ENCODE results near the gene MEIOC. TPM values are rescaled to one million over a fixed set of nuclear protein-coding genes. Genes with fewer than 3 reads are reported as not detected.
"Not testable (repeated sequence)": the region's sequence is repeated elsewhere in the genome, so short reads cannot be mapped to it uniquely, and the experiment has no call there.

MEIOC gene
- total and polyA plus RNA-seq, 3 experiments from 2014 or later = 0.09 to 0.31 (median 0.16) TPM

GRCh38 chr17:44623070-44623725 is 33.1 kb upstream of the MEIOC start:
- Mint-ChIP-seq H3K36me3 (no peaks in the 10 kb centered on the region), H3K27me3 (peaks cover 7 to 37% of the 10 kb centered on the region in 2 donors), H3K4me1 (no peaks in the 10 kb centered on the region), H3K9me3 (no peaks in the 10 kb centered on the region), H3K27ac (no peak overlapping the region), H3K4me3 (no peak overlapping the region)
- no peak for DNase-seq
- Histone ChIP-seq H3K4me1 (ENCODE audit: insufficient read depth, low read length) (no peaks in the 10 kb centered on the region), H3K36me3 (ENCODE audit: insufficient read depth, low read length) (no peaks in the 10 kb centered on the region), H3K27me3 (ENCODE audit: insufficient read depth, low read length, poor library complexity, severe bottlenecking) (no peaks in the 10 kb centered on the region), H3K27ac (ENCODE audit: low read depth, low read length) (no peak overlapping the region), H3K4me3 (ENCODE audit: low read length) (no peak overlapping the region), H3K9me3 (ENCODE audit: low read length) (no peaks in the 10 kb centered on the region)
- ChIA-PET POLR2A (no interaction called here), CTCF (no interaction called here)

GRCh38 chr17:44627513-44628242 is 28.6 kb upstream of the MEIOC start:
- no peaks in the 10 kb centered on the region for H3K36me3 Mint-ChIP-seq
- no peaks in the 10 kb centered on the region for H3K9me3 ChIP-seq (ENCODE audit: low read length)
- H3K4me1 ChIP-seq (ENCODE audit: insufficient read depth, low read length) = no peaks in the 10 kb centered on the region
- peaks cover 9 to 36% of the 10 kb centered on the region in 2 donors for H3K27me3 Mint-ChIP-seq
- DNase-seq = no peak
- H3K27me3 ChIP-seq (ENCODE audit: insufficient read depth, low read length, poor library complexity, severe bottlenecking) = no peaks in the 10 kb centered on the region
- H3K27ac Mint-ChIP-seq = no peak overlapping the region
- POLR2A ChIA-PET = no interaction called here
- H3K4me3 ChIP-seq (ENCODE audit: low read length) = no peak overlapping the region
- H3K27ac ChIP-seq (ENCODE audit: low read depth, low read length) = no peak overlapping the region
- H3K4me3 Mint-ChIP-seq = no peak overlapping the region
- H3K4me1 Mint-ChIP-seq = no peaks in the 10 kb centered on the region
- H3K9me3 Mint-ChIP-seq = no peaks in the 10 kb centered on the region
- CTCF ChIA-PET = no interaction called here
- H3K36me3 ChIP-seq (ENCODE audit: insufficient read depth, low read length) = no peaks in the 10 kb centered on the region

- Mint-ChIP-seq H3K4me3 (no peak overlapping the region), H3K9me3 (no peaks in the 10 kb centered on the region), H3K27me3 (peaks cover 11 to 40% of the 10 kb centered on the region in 2 donors), H3K36me3 (no peaks in the 10 kb centered on the region), H3K4me1 (no peaks in the 10 kb centered on the region), H3K27ac (no peak overlapping the region)
- H3K4me1 ChIP-seq (ENCODE audit: insufficient read depth, low read length) = no peaks in the 10 kb centered on the region
- CTCF ChIA-PET = no interaction called here
- no peaks in the 10 kb centered on the region for H3K9me3 ChIP-seq (ENCODE audit: low read length)
- no peaks in the 10 kb centered on the region for H3K36me3 ChIP-seq (ENCODE audit: insufficient read depth, low read length)
- POLR2A ChIA-PET = no interaction called here
- no peak overlapping the region for H3K4me3 ChIP-seq (ENCODE audit: low read length)
- no peak for DNase-seq
- H3K27me3 ChIP-seq (ENCODE audit: insufficient read depth, low read length, poor library complexity, severe bottlenecking) = no peaks in the 10 kb centered on the region
- no peak overlapping the region for H3K27ac ChIP-seq (ENCODE audit: low read depth, low read length)
These were observed 27.8 kb upstream of the MEIOC start for GRCh38 chr17:44628243-44629188.

- DNase-seq = no peak
- H3K4me3 Mint-ChIP-seq = no peak overlapping the region
- H3K27ac Mint-ChIP-seq = no peak overlapping the region
- no peak overlapping the region for H3K27ac ChIP-seq (ENCODE audit: low read depth, low read length)
- CTCF ChIA-PET = no interaction called here
- POLR2A ChIA-PET = no interaction called here
- no peaks in the 10 kb centered on the region for H3K4me1 Mint-ChIP-seq
- H3K4me3 ChIP-seq (ENCODE audit: low read length) = no peak overlapping the region
- no peaks in the 10 kb centered on the region for H3K36me3 ChIP-seq (ENCODE audit: insufficient read depth, low read length)
- H3K9me3 Mint-ChIP-seq = no peaks in the 10 kb centered on the region
- no peaks in the 10 kb centered on the region for H3K36me3 Mint-ChIP-seq
- H3K4me1 ChIP-seq (ENCODE audit: insufficient read depth, low read length) = no peaks in the 10 kb centered on the region
- H3K27me3 ChIP-seq (ENCODE audit: insufficient read depth, low read length, poor library complexity, severe bottlenecking) = no peaks in the 10 kb centered on the region
- no peaks in the 10 kb centered on the region for H3K9me3 ChIP-seq (ENCODE audit: low read length)
- peaks cover 13 to 43% of the 10 kb centered on the region in 2 donors for H3K27me3 Mint-ChIP-seq
These were observed 27.0 kb upstream of the MEIOC start for GRCh38 chr17:44629314-44629713.

- Histone ChIP-seq H3K27ac (ENCODE audit: low read depth, low read length) (no peak overlapping the region), H3K9me3 (ENCODE audit: low read length) (no peaks in the 10 kb centered on the region), H3K4me3 (ENCODE audit: low read length) (no peak overlapping the region), H3K27me3 (ENCODE audit: insufficient read depth, low read length, poor library complexity, severe bottlenecking) (no peaks in the 10 kb centered on the region), H3K36me3 (ENCODE audit: insufficient read depth, low read length) (no peaks in the 10 kb centered on the region), H3K4me1 (ENCODE audit: insufficient read depth, low read length) (no peaks in the 10 kb centered on the region)
- Mint-ChIP-seq H3K4me1 (no peaks in the 10 kb centered on the region), H3K36me3 (no peaks in the 10 kb centered on the region), H3K4me3 (no peak overlapping the region), H3K9me3 (no peaks in the 10 kb centered on the region), H3K27ac (no peak overlapping the region), H3K27me3 (peaks cover 16 to 43% of the 10 kb centered on the region in 2 donors)
- ChIA-PET POLR2A (no interaction called here), CTCF (interaction anchor here (0.6 kb wide), 1 partner anchor 1578 kb away, joined by 4 read pairs; no protein-coding TSS in a partner anchor)
- DNase-seq = no peak
These were observed 25.6 kb upstream of the MEIOC start for GRCh38 chr17:44630703-44631102.

- no peak overlapping the region for H3K27ac ChIP-seq (ENCODE audit: low read depth, low read length)
- POLR2A ChIA-PET = no interaction called here
- no peaks in the 10 kb centered on the region for H3K4me1 Mint-ChIP-seq
- H3K4me3 ChIP-seq (ENCODE audit: low read length) = no peak overlapping the region
- no peaks in the 10 kb centered on the region for H3K36me3 ChIP-seq (ENCODE audit: insufficient read depth, low read length)
- no peaks in the 10 kb centered on the region for H3K4me1 ChIP-seq (ENCODE audit: insufficient read depth, low read length)
- no peaks in the 10 kb centered on the region for H3K9me3 Mint-ChIP-seq
- CTCF ChIA-PET = no interaction called here
- H3K27me3 Mint-ChIP-seq = peaks cover 14 to 37% of the 10 kb centered on the region in 2 donors
- H3K36me3 Mint-ChIP-seq = no peaks in the 10 kb centered on the region
- H3K9me3 ChIP-seq (ENCODE audit: low read length) = no peaks in the 10 kb centered on the region
- no peak for DNase-seq
- H3K27ac Mint-ChIP-seq = no peak overlapping the region
- no peak overlapping the region for H3K4me3 Mint-ChIP-seq
- H3K27me3 ChIP-seq (ENCODE audit: insufficient read depth, low read length, poor library complexity, severe bottlenecking) = no peaks in the 10 kb centered on the region
These were observed 22.3 kb upstream of the MEIOC start for GRCh38 chr17:44633998-44634397.

GRCh38 chr17:44634401-44634800 is 21.9 kb upstream of the MEIOC start:
- POLR2A ChIA-PET; DNase-seq; H3K27me3 ChIP-seq (ENCODE audit: insufficient read depth, low read length, poor library complexity, severe bottlenecking); H3K4me3 Mint-ChIP-seq; H3K27ac Mint-ChIP-seq; H3K27ac ChIP-seq (ENCODE audit: low read depth, low read length); H3K9me3 Mint-ChIP-seq; H3K4me1 Mint-ChIP-seq; H3K4me1 ChIP-seq (ENCODE audit: insufficient read depth, low read length); H3K36me3 Mint-ChIP-seq; H3K9me3 ChIP-seq (ENCODE audit: low read length); H3K36me3 ChIP-seq (ENCODE audit: insufficient read depth, low read length); H3K4me3 ChIP-seq (ENCODE audit: low read length): not testable (repeated sequence)
- H3K27me3 Mint-ChIP-seq = peaks cover 15 to 35% of the 10 kb centered on the region in 2 donors
- CTCF ChIA-PET = interaction anchor here (1.1 kb wide), 1 partner anchor 101 kb away, joined by 3 read pairs; no protein-coding TSS in a partner anchor

- no peaks in the 10 kb centered on the region for H3K36me3 Mint-ChIP-seq
- no peaks in the 10 kb centered on the region for H3K9me3 Mint-ChIP-seq
- no peaks in the 10 kb centered on the region for H3K4me1 ChIP-seq (ENCODE audit: insufficient read depth, low read length)
- ChIA-PET CTCF (interaction anchor here (0.7 kb wide), 1 partner anchor 103 kb away, joined by 4 read pairs; no protein-coding TSS in a partner anchor), POLR2A (no interaction called here)
- no peaks in the 10 kb centered on the region for H3K27me3 ChIP-seq (ENCODE audit: insufficient read depth, low read length, poor library complexity, severe bottlenecking)
- no peak overlapping the region for H3K27ac Mint-ChIP-seq
- H3K4me3 ChIP-seq (ENCODE audit: low read length) = no peak overlapping the region
- H3K27ac ChIP-seq (ENCODE audit: low read depth, low read length) = no peak overlapping the region
- H3K36me3 ChIP-seq (ENCODE audit: insufficient read depth, low read length) = no peaks in the 10 kb centered on the region
- no peak for DNase-seq
- H3K27me3 Mint-ChIP-seq = peaks cover 19 to 41% of the 10 kb centered on the region in 2 donors
- no peak overlapping the region for H3K4me3 Mint-ChIP-seq
- no peaks in the 10 kb centered on the region for H3K4me1 Mint-ChIP-seq
- no peaks in the 10 kb centered on the region for H3K9me3 ChIP-seq (ENCODE audit: low read length)
These were observed 19.7 kb upstream of the MEIOC start for GRCh38 chr17:44636562-44636961.

Measured in CD8-positive, alpha-beta memory T cell (primary cell).